B cell (primary cell): ENCODE measurements around the gene RCC1. TPM values are rescaled to one million over a fixed set of nuclear protein-coding genes. Genes with fewer than 3 reads are reported as not detected.

Experiments
- ATAC-seq: fragments of 200-7000 bp; cut with Tn5 transposase; one replicate; pipeline ENCODE4 v1.10.0; 2021; ENCODE audit warnings: low read depth, mild to moderate bottlenecking, moderate number of reproducible peaks, moderate library complexity
- CTCF ChIA-PET: fragments of 350-600 bp; sonication (Branson Sonifier 250); formaldehyde crosslinking; loops from one replicate; lab custom pipeline; 2021; ENCODE audit warnings: antibody characterized with exemption, inconsistent platforms; lab: Charles Lee
- POLR2A ChIA-PET: fragments of 350-600 bp; sonication (Branson Sonifier 250); formaldehyde crosslinking; loops from one replicate; lab custom pipeline; 2021; ENCODE audit warnings: antibody characterized with exemption; lab: Charles Lee
- DNase-seq: peaks from one replicate; pipeline ENCODE4 v3.0.0; 2013
- H2AFZ ChIP-seq: 2 replicates; pipeline ENCODE4 v1.6.1; 2012; ENCODE audit warnings: mild to moderate bottlenecking, low read depth, low read length; ENCODE audit not compliant: insufficient read depth, poor library complexity, severe bottlenecking
- H3K27ac ChIP-seq, 2 donors: 1 replicate in 1 of 2; 2 replicates in 1 of 2; pipeline ENCODE4 v1.5.1; 2012 to 2013; ENCODE audit warnings: low read length in 2 of 2, mild to moderate bottlenecking in 2 of 2, moderate library complexity in 1 of 2
- H3K27me3 ChIP-seq, 4 experiments: fragments of 200-600 bp in 1 of 4; sonication (generic) in 1 of 4; replicated peaks in 1 of 4; 1 replicate in 2 of 4; 2 replicates in 2 of 4; pipeline versions ENCODE4 v1.6.1 to v1.7.0; 2013 to 2016; ENCODE audit warnings: low read length in 3 of 4, mild to moderate bottlenecking in 2 of 4, mixed read lengths in 1 of 4, moderate library complexity in 1 of 4; ENCODE audit not compliant: insufficient read depth in 4 of 4, control insufficient read depth in 3 of 4; ENCODE audit errors: control extremely low read depth in 1 of 4
- H3K36me3 ChIP-seq, 2 experiments: replicated peaks in 1 of 2; 1 replicate in 1 of 2; 2 replicates in 1 of 2; pipeline versions ENCODE4 v1.6.1 to v1.7.1; 2013; ENCODE audit warnings: low read length in 1 of 2; ENCODE audit not compliant: insufficient read depth in 2 of 2, control insufficient read depth in 1 of 2; ENCODE audit errors: control extremely low read depth in 1 of 2, extremely low read depth in 1 of 2
- H3K4me1 ChIP-seq, 2 donors: fragments of 200-600 bp in 1 of 2; sonication (generic) in 1 of 2; 1 replicate in 1 of 2; 2 replicates in 1 of 2; pipeline versions ENCODE4 v1.5.1 to v1.6.1; 2013 to 2017; ENCODE audit warnings: low read length in 2 of 2; ENCODE audit not compliant: control insufficient read depth in 2 of 2, insufficient read depth in 2 of 2
- H3K4me2 ChIP-seq: replicated peaks from 2 replicates; pipeline ENCODE3; 2012; ENCODE audit warnings: mild to moderate bottlenecking, low read depth, low read length; ENCODE audit not compliant: poor library complexity, severe bottlenecking
- H3K4me3 ChIP-seq, 5 experiments: fragments of 200-600 bp in 1 of 5; sonication (generic) in 1 of 5; 1 replicate in 3 of 5; 2 replicates in 2 of 5; pipeline versions ENCODE4 v1.5.1 to v1.7.0; 2011 to 2016; ENCODE audit warnings: low read length in 4 of 5, mild to moderate bottlenecking in 4 of 5, low read depth in 2 of 5, control low read depth in 1 of 5, moderate library complexity in 1 of 5; ENCODE audit not compliant: insufficient read depth in 1 of 5; ENCODE audit errors: control extremely low read depth in 1 of 5, extremely low read depth in 1 of 5
- H3K79me2 ChIP-seq: fragments of 200-600 bp; sonication (generic); one replicate; pipeline ENCODE4 v1.6.0; 2016; ENCODE audit warnings: low read length; ENCODE audit not compliant: control insufficient read depth, insufficient read depth
- H3K9ac ChIP-seq: fragments of 200-600 bp; sonication (generic); 2 replicates; pipeline ENCODE4 v1.6.1; 2017; ENCODE audit warnings: mild to moderate bottlenecking, low read length, moderate library complexity
- H3K9me3 ChIP-seq, 3 donors: one replicate each; pipeline versions ENCODE4 v1.6.1 to v1.7.1; 2013; ENCODE audit warnings: low read length in 2 of 3; ENCODE audit not compliant: control insufficient read depth in 2 of 3, insufficient read depth in 1 of 3; ENCODE audit errors: control extremely low read depth in 1 of 3
- H4K20me1 ChIP-seq: 2 replicates; pipeline ENCODE4 v1.6.0; 2012; ENCODE audit warnings: mild to moderate bottlenecking, low read length; ENCODE audit not compliant: insufficient read depth, control insufficient read depth, poor library complexity, severe bottlenecking
- H3K27ac Mint-ChIP-seq: one replicate; pipeline ENCODE4 v1.8.0; 2021; ENCODE audit warnings: mixed read lengths
- H3K27me3 Mint-ChIP-seq: one replicate; pipeline ENCODE4 v1.8.0; 2021; ENCODE audit warnings: mixed read lengths
- H3K4me1 Mint-ChIP-seq: one replicate; pipeline ENCODE4 v1.8.0; 2021; ENCODE audit warnings: mixed read lengths
- H3K4me3 Mint-ChIP-seq: one replicate; pipeline ENCODE4 v1.8.0; 2021; ENCODE audit warnings: mixed read lengths
- H3K9me3 Mint-ChIP-seq: one replicate; pipeline ENCODE4 v1.8.0; 2022; ENCODE audit warnings: mixed read lengths; ENCODE audit not compliant: insufficient read depth
- EZH2 ChIP-seq: IDR thresholded peaks from 2 replicates; pipeline ENCODE4 v1.6.1; 2012; ENCODE audit warnings: borderline replicate concordance, low read depth, mild to moderate bottlenecking, moderate library complexity, low read length; ENCODE audit not compliant: insufficient read depth, poor library complexity, severe bottlenecking
- WGBS: methylation state at CpG from one replicate; pipeline ENCODE4 v1.1.5; 2013; ENCODE audit warnings: missing lambda C conversion rate; ENCODE audit not compliant: insufficient coverage; 5-methylcytosine and 5-hydroxymethylcytosine counted together
- intact Hi-C: fragments of 100-400 bp; cut with micrococcal nuclease; formaldehyde crosslinking; loops from one replicate; pipeline ENCODE4 v1.10.0; 2022
- polyA plus RNA-seq: library from polyadenylated mRNA; depleted of rRNA; stranded (reverse); fragments of >200 nt; gene quantifications from 2 replicates; pipeline ENCODE4 v1.2.3, GENCODE V29; 2012
- total RNA-seq, 2 donors: library from RNA; stranded (reverse); fragments of 120-200 nt in 1 of 2; gene quantifications; 1 replicate in 1 of 2; 2 replicates in 1 of 2; pipeline versions ENCODE4 v1.2.3 to v1.2.4, GENCODE V29; 2013 to 2022
- TF ChIP-seq, protein P1 (sequence below): fragments of 200-600 bp; IDR thresholded peaks from one replicate; pipeline ENCODE4 v1.8.0; 2022; ENCODE audit warnings: antibody characterized with exemption, mild to moderate bottlenecking

The RCC1 gene
- total and polyA plus RNA-seq, 2 donors (not counting 1 experiment from before 2014, with no cell fraction given) = 9.7 to 17.5 TPM

DNA sequence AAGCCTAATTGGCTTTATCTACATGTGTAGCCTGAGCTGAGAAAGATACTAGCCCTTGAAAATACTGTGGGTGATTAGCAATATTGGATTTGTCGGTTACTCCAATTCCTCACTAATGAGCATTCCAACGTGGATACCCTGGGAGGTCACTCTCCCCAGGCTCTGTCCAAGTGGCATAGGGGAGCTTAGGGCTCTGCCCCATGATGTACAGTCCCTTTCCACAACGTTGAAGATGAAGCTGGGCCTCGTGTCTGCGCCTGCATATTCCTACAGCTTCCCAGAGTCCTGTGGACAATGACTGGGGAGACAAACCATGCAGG lies 2.6 kb downstream of the RCC1 start:
- TF ChIP-seq, protein P1, sequence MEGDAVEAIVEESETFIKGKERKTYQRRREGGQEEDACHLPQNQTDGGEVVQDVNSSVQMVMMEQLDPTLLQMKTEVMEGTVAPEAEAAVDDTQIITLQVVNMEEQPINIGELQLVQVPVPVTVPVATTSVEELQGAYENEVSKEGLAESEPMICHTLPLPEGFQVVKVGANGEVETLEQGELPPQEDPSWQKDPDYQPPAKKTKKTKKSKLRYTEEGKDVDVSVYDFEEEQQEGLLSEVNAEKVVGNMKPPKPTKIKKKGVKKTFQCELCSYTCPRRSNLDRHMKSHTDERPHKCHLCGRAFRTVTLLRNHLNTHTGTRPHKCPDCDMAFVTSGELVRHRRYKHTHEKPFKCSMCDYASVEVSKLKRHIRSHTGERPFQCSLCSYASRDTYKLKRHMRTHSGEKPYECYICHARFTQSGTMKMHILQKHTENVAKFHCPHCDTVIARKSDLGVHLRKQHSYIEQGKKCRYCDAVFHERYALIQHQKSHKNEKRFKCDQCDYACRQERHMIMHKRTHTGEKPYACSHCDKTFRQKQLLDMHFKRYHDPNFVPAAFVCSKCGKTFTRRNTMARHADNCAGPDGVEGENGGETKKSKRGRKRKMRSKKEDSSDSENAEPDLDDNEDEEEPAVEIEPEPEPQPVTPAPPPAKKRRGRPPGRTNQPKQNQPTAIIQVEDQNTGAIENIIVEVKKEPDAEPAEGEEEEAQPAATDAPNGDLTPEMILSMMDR = no peak
- TF ChIP-seq EZH2 = no peak
- H3K4me3 ChIP-seq = peak overlapping the region; percentile 6 to 84 (median 79)

DNA sequence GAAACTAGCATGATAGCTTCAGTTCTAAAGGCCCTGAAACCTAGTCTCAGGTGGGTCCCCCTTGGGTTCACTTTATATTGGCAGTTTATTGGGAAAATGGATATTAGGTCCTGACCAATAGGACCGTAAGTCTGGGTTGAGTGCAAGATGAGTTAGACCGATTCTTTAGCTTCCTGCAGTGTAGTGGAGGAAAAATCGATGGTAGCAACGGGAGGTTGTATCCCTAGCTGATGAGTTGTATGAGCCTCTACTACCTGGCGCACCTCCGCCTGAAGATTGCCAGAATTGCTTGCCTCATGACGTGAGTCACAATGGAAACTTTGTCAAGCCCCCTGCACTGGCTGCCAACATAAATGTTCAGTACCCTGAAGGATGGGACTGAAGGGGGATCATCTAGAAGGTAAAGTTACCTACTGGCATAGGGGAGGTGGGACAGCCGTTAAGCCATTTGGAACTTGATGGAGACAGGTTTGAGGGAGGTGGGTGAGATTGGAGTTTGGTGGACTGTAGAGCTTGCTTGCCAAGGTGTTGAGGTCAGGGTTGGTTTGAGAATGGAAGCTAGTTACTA lies 3.9 kb downstream of the RCC1 start:
- Histone ChIP-seq H3K27ac (peak overlapping the region; percentile 11 to 65), H3K4me2 (peak overlapping the region; percentile 75), H3K79me2 (peaks cover 53% of the 10 kb centered on the region), H3K27me3 (no peaks in the 10 kb centered on the region), H3K9me3 (peaks cover 0 to 2% (median 0%) of the 10 kb centered on the region in 3 donors), H3K4me1 (peaks cover 47 to 61% of the 10 kb centered on the region in 2 donors), H3K4me3 (peak overlapping the region in 2 of 5 experiments; percentile 15 to 19), H4K20me1 (peaks cover 76% of the 10 kb centered on the region), H3K9ac (peak overlapping the region; percentile 33), H2AFZ (no peak overlapping the region), H3K36me3 (peaks cover 22 to 60% of the 10 kb centered on the region in 2 experiments)
- TF ChIP-seq, protein P1 = no peak
- TF ChIP-seq EZH2 = no peak
- Mint-ChIP-seq H3K4me3 (peak overlapping the region; percentile 97), H3K27me3 (no peaks in the 10 kb centered on the region), H3K4me1 (peaks cover 61% of the 10 kb centered on the region), H3K27ac (peak overlapping the region; percentile 88), H3K9me3 (no peaks in the 10 kb centered on the region)
- ChIA-PET CTCF (interaction anchor here (0.5 to 3.8 kb wide), 5 partner anchors 60 to 544 kb away, joined by 4 to 13 read pairs (median 4); no protein-coding TSS in a partner anchor), POLR2A (interaction anchor here (0.5 to 1.7 kb wide), 4 partner anchors 71 to 375 kb away, joined by 4 to 7 read pairs (median 4); no protein-coding TSS in a partner anchor)
- ATAC-seq = no peak
- intact Hi-C loops = loop anchor here (5.0 kb wide), 2 partner anchors 378 to 673 kb away; partner anchors contain the start of gene SRSF4
- DNase-seq = no peak
- WGBS = 57% methylated on average over 8 of the region's 8 CpGs

More for the DNA sequence above, 2.6 kb downstream of the RCC1 start:
- Histone ChIP-seq H3K79me2 (peaks cover 53% of the 10 kb centered on the region), H3K27me3 (no peaks in the 10 kb centered on the region), H3K4me2 (peak overlapping the region; percentile 75), H3K36me3 (peaks cover 22 to 50% of the 10 kb centered on the region in 2 experiments), H3K4me1 (peaks cover 47 to 61% of the 10 kb centered on the region in 2 donors), H3K27ac (peak overlapping the region in 1 of 2 donors; percentile 65), H4K20me1 (peaks cover 68% of the 10 kb centered on the region), H3K9me3 (peaks cover 0 to 5% (median 0%) of the 10 kb centered on the region in 3 donors), H3K9ac (peak overlapping the region; percentile 86), H2AFZ (no peak overlapping the region)
- Mint-ChIP-seq H3K4me1 (peaks cover 59% of the 10 kb centered on the region), H3K27me3 (no peaks in the 10 kb centered on the region), H3K9me3 (no peaks in the 10 kb centered on the region), H3K4me3 (peak overlapping the region; percentile 97), H3K27ac (peak overlapping the region; percentile 98)
- intact Hi-C loops = loop anchor here (5.0 kb wide), 2 partner anchors 379 to 674 kb away; partner anchors contain the start of gene SRSF4
- ChIA-PET POLR2A (interaction anchor here (0.6 to 1.7 kb wide), 6 partner anchors 8 to 673 kb away, joined by 3 to 4 read pairs (median 4); partner anchors contain the start of gene SRSF4), CTCF (interaction anchor here (0.9 to 4.3 kb wide), 5 partner anchors 9 to 368 kb away, joined by 3 to 24 read pairs (median 8); no protein-coding TSS in a partner anchor)
- ATAC-seq (no peak), DNase-seq (no peak)
- WGBS = 0% methylated on average over 1 of the region's 5 CpGs
